Keratinocyte (primary cell): Measurements from ENCODE around the gene RASA3. TPM values are rescaled to one million over a fixed set of nuclear protein-coding genes. Genes with fewer than 3 reads are reported as not detected.
"Not testable (repeated sequence)": the region's sequence is repeated elsewhere in the genome, so short reads cannot be mapped to it uniquely, and the experiment has no call there.

Source experiments
- DNase-seq: peaks from one replicate; pipeline ENCODE4 v3.0.0-alpha.2; 2011; ENCODE audit warnings: low read depth, missing footprints, low spot score
- FAIRE-seq: peaks from 2 replicates; lab custom pipeline; 2011; peaks lifted over from hg19 to GRCh38; lab: Jason Lieb, UNC
- H2AFZ ChIP-seq: 2 replicates; pipeline ENCODE4 v1.6.0; 2012; ENCODE audit warnings: low read length, control low read depth, inconsistent platforms; ENCODE audit not compliant: control insufficient read depth
- H3K27ac ChIP-seq: 2 replicates; pipeline ENCODE4 v1.5.1; 2011; ENCODE audit warnings: low read length; ENCODE audit not compliant: control insufficient read depth, insufficient read depth
- H3K27me3 ChIP-seq: 3 replicates; pipeline ENCODE4 v1.6.0; 2011; ENCODE audit warnings: low read length; ENCODE audit not compliant: control insufficient read depth, insufficient read depth; ENCODE audit errors: extremely low read depth
- H3K36me3 ChIP-seq, 2 experiments: 2 replicates in 1 of 2; 3 replicates in 1 of 2; pipeline ENCODE4 v1.5.1; 2011; ENCODE audit warnings: low read length in 2 of 2, mild to moderate bottlenecking in 1 of 2; ENCODE audit not compliant: control insufficient read depth in 2 of 2, insufficient read depth in 2 of 2; ENCODE audit errors: extremely low read depth in 1 of 2
- H3K4me1 ChIP-seq: 3 replicates; pipeline ENCODE4 v1.5.1; 2011; ENCODE audit warnings: low read length; ENCODE audit not compliant: control insufficient read depth, insufficient read depth; ENCODE audit errors: extremely low read depth
- H3K4me2 ChIP-seq: 3 replicates; pipeline ENCODE4 v1.6.0; 2011; ENCODE audit warnings: low read depth, low read length; ENCODE audit not compliant: control insufficient read depth, insufficient read depth; ENCODE audit errors: extremely low read depth
- H3K4me3 ChIP-seq, 3 experiments: fragments of 200-600 bp in 1 of 3; sonication (generic) in 1 of 3; 2 replicates in 2 of 3; 3 replicates in 1 of 3; pipeline ENCODE4 v1.5.1; 2011 to 2016; ENCODE audit warnings: low read length in 3 of 3, mild to moderate bottlenecking in 3 of 3, control low read depth in 2 of 3, inconsistent platforms in 1 of 3, low read depth in 1 of 3, mixed read lengths in 1 of 3, mixed run types in 1 of 3, moderate library complexity in 1 of 3; ENCODE audit not compliant: control insufficient read depth in 2 of 3, insufficient read depth in 2 of 3; ENCODE audit errors: extremely low read depth in 1 of 3
- H3K79me2 ChIP-seq: 2 replicates; pipeline ENCODE4 v1.6.0; 2012; ENCODE audit warnings: low read length; ENCODE audit not compliant: control insufficient read depth, insufficient read depth
- H3K9ac ChIP-seq: 3 replicates; pipeline ENCODE4 v1.6.0; 2011; ENCODE audit warnings: low read length; ENCODE audit not compliant: control insufficient read depth, insufficient read depth; ENCODE audit errors: extremely low read depth
- H3K9me1 ChIP-seq: 3 replicates; pipeline ENCODE4 v1.6.0; 2011; ENCODE audit warnings: low read length; ENCODE audit not compliant: control insufficient read depth, insufficient read depth; ENCODE audit errors: extremely low read depth
- H3K9me3 ChIP-seq: 2 replicates; pipeline ENCODE4 v1.5.1; 2012; ENCODE audit warnings: low read depth, low read length; ENCODE audit not compliant: control insufficient read depth
- H4K20me1 ChIP-seq: 3 replicates; pipeline ENCODE4 v1.6.0; 2011; ENCODE audit warnings: low read length; ENCODE audit not compliant: control insufficient read depth, insufficient read depth; ENCODE audit errors: extremely low read depth
- CTCF ChIP-seq, 3 experiments: IDR thresholded peaks in 1 of 3; conservative IDR thresholded peaks in 1 of 3; optimal IDR thresholded peaks in 1 of 3; 2 replicates in 2 of 3; 3 replicates in 1 of 3; pipeline versions ENCODE3 to v1.5.1; 2011; ENCODE audit warnings: low read length in 3 of 3, mild to moderate bottlenecking in 3 of 3, moderate library complexity in 2 of 3, control low read depth in 1 of 3, inconsistent platforms in 1 of 3; ENCODE audit not compliant: insufficient read depth in 2 of 3; ENCODE audit errors: extremely low read depth in 1 of 3
- EZH2 ChIP-seq: IDR thresholded peaks from one replicate; pipeline ENCODE4 v1.6.1; 2012; ENCODE audit warnings: inconsistent platforms, mild to moderate bottlenecking, low read length, moderate library complexity
- dilution Hi-C: fragments of 300-500 bp; cut with MboI; formaldehyde crosslinking; loops from one replicate; pipeline ENCODE4 v1.7.0; 2020; ENCODE audit warnings: low sequenced_read_pairs; ENCODE audit not compliant: extremely low pct_ligation_motif_present
- polyA plus RNA-seq, 5 experiments: library from polyadenylated mRNA; depleted of rRNA in 3 of 5; stranded (reverse) in 3 of 5; stranded (forward) in 1 of 5; unstranded in 1 of 5; fragments of >200 nt; gene quantifications; 1 replicate in 1 of 5; 2 replicates in 3 of 5; 3 replicates in 1 of 5; pipeline versions ENCODE4 v1.2.1 to v1.2.3, GENCODE V29; 2011 to 2012; ENCODE audit warnings: missing spikeins in 2 of 5, low read depth in 1 of 5, low replicate concordance in 1 of 5

Gene RASA3
- polyA plus RNA-seq, 1 donor (not counting 4 experiments of a cell fraction or from before 2014, with no cell fraction given): 4.1 TPM

GRCh38 chr13:114111577-114111976 lies 20.8 kb downstream of the RASA3 start:
- peaks cover 6% of the 10 kb centered on the region for H3K79me2 ChIP-seq
- H2AFZ ChIP-seq: no peak overlapping the region
- no peak overlapping the region for H3K9ac ChIP-seq
- H3K27ac ChIP-seq: no peak overlapping the region
- peaks cover 11% of the 10 kb centered on the region for H3K4me1 ChIP-seq
- no peak overlapping the region for H3K4me3 ChIP-seq
- dilution Hi-C loops: no loop called here
- TF ChIP-seq CTCF (optimal IDR thresholded peaks at IDR 0.05 in 1 of 3, IDR thresholded peaks at IDR 0.05 in 1 of 3, conservative IDR thresholded peaks at IDR 0.05 in 1 of 3; ENCODE audit: extremely low read depth in 1 of 3, insufficient read depth in 2 of 3, low read length in 3 of 3) (no peak), EZH2 (no peak)
- H3K9me1 ChIP-seq: no peaks in the 10 kb centered on the region
- H3K9me3 ChIP-seq: no peaks in the 10 kb centered on the region
- no peak overlapping the region for H3K4me2 ChIP-seq
- H3K36me3 ChIP-seq: no peaks in the 10 kb centered on the region
- FAIRE-seq (no peak), DNase-seq (no peak)
- H3K27me3 ChIP-seq: no peaks in the 10 kb centered on the region
- no peaks in the 10 kb centered on the region for H4K20me1 ChIP-seq

- DNase-seq, H4K20me1 ChIP-seq, H3K9me3 ChIP-seq, H3K4me3 ChIP-seq, dilution Hi-C loops, H3K9ac ChIP-seq, H3K27ac ChIP-seq, H3K9me1 ChIP-seq, FAIRE-seq, H3K4me1 ChIP-seq, H3K27me3 ChIP-seq, H2AFZ ChIP-seq, H3K36me3 ChIP-seq, H3K4me2 ChIP-seq, H3K79me2 ChIP-seq: not testable (repeated sequence)
Measured at GRCh38 chr13:114110830-114111189, 21.6 kb downstream of the RASA3 start.

GRCh38 chr13:114110091-114110829 lies 22.2 kb downstream of the RASA3 start:
- Histone ChIP-seq H3K79me2 (peaks cover 6% of the 10 kb centered on the region), H3K4me2 (no peak overlapping the region), H3K27ac (no peak overlapping the region), H3K9ac (no peak overlapping the region), H3K27me3 (no peaks in the 10 kb centered on the region), H3K36me3 (no peaks in the 10 kb centered on the region), H3K4me3 (no peak overlapping the region), H2AFZ (no peak overlapping the region), H3K4me1 (peaks cover 3% of the 10 kb centered on the region), H3K9me1 (no peaks in the 10 kb centered on the region), H4K20me1 (no peaks in the 10 kb centered on the region), H3K9me3 (no peaks in the 10 kb centered on the region)
- DNase-seq (no peak), FAIRE-seq (no peak)
- dilution Hi-C loops: no loop called here
- TF ChIP-seq EZH2 (no peak), CTCF (optimal IDR thresholded peaks at IDR 0.05 in 1 of 3, IDR thresholded peaks at IDR 0.05 in 1 of 3, conservative IDR thresholded peaks at IDR 0.05 in 1 of 3; ENCODE audit: extremely low read depth in 1 of 3, insufficient read depth in 2 of 3, low read length in 3 of 3) (no peak)
